OCI-LY7 (cell line): ENCODE measurements around the gene ELFN1. TPM values are rescaled to one million over a fixed set of nuclear protein-coding genes. Genes with fewer than 3 reads are reported as not detected.

Source experiments
- BruUV-seq: library from RNA; stranded (reverse); fragments of 400-500 nt; replicated peaks from 2 replicates; lab custom pipeline; 2021; lab: Mats Ljungman, UMichigan
- CTCF ChIA-PET: fragments of 300-600 bp; sonication (Branson Sonifier 250); formaldehyde crosslinking; loops from one replicate; lab custom pipeline; 2022; ENCODE audit warnings: antibody characterized with exemption; ENCODE audit not compliant: unreplicated experiment; lab: Charles Lee
- POLR2A ChIA-PET: fragments of 300-600 bp; sonication (Branson Sonifier 250); formaldehyde crosslinking; loops from one replicate; lab custom pipeline; 2022; ENCODE audit warnings: antibody characterized with exemption; lab: Charles Lee
- DNase-seq: peaks from one replicate; pipeline ENCODE4 v3.0.0-alpha.2; 2015; ENCODE audit warnings: low spot score
- H2AFZ ChIP-seq: fragments of 200-600 bp; sonication (generic), shearing (Covaris generic); 2 replicates; pipeline ENCODE4 v1.6.1; 2014; ENCODE audit warnings: mild to moderate bottlenecking, antibody characterized with exemption, low read length, moderate library complexity
- H3K27ac ChIP-seq: fragments of 200-600 bp; sonication (generic); 2 replicates; pipeline ENCODE4 v1.5.1; 2014; ENCODE audit warnings: mixed run types, low read depth, mild to moderate bottlenecking, moderate library complexity, low read length, inconsistent platforms; ENCODE audit not compliant: poor library complexity, severe bottlenecking
- H3K36me3 ChIP-seq: fragments of 200-600 bp; sonication (generic); 2 replicates; pipeline ENCODE4 v1.6.1; 2014; ENCODE audit warnings: mild to moderate bottlenecking, antibody characterized with exemption, low read length, moderate library complexity, mixed read lengths; ENCODE audit not compliant: insufficient read depth
- H3K4me1 ChIP-seq: fragments of 200-600 bp; sonication (generic); 2 replicates; pipeline ENCODE4 v1.5.1; 2014; ENCODE audit warnings: mild to moderate bottlenecking, low read length; ENCODE audit not compliant: insufficient read depth, poor library complexity, severe bottlenecking
- H3K4me2 ChIP-seq: fragments of 200-600 bp; sonication (generic); 2 replicates; pipeline ENCODE4 v1.6.1; 2014; ENCODE audit warnings: mild to moderate bottlenecking, low read length
- H3K4me3 ChIP-seq: fragments of 200-600 bp; sonication (generic); 2 replicates; pipeline ENCODE4 v1.5.1; 2014; ENCODE audit warnings: mild to moderate bottlenecking, low read depth, low read length; ENCODE audit not compliant: poor library complexity, severe bottlenecking
- H3K79me2 ChIP-seq: fragments of 200-600 bp; sonication (generic); 2 replicates; pipeline ENCODE4 v1.6.1; 2016; ENCODE audit warnings: low read depth, mild to moderate bottlenecking, low read length, moderate library complexity, mixed read lengths; ENCODE audit not compliant: insufficient read depth
- H3K9me2 ChIP-seq: fragments of 200-600 bp; sonication (generic); 2 replicates; pipeline ENCODE4 v1.6.1; 2016; ENCODE audit warnings: mild to moderate bottlenecking, low read length, mixed read lengths; ENCODE audit not compliant: insufficient read depth
- H3K9me3 ChIP-seq: fragments of 200-600 bp; sonication (generic); 2 replicates; pipeline ENCODE4 v1.6.1; 2014; ENCODE audit warnings: mild to moderate bottlenecking, mixed run types, low read length, mixed read lengths
- H4K20me1 ChIP-seq: fragments of 200-600 bp; sonication (generic); 2 replicates; pipeline ENCODE4 v1.6.1; 2014; ENCODE audit warnings: mild to moderate bottlenecking, antibody characterized with exemption, low read length, moderate library complexity, mixed read lengths; ENCODE audit not compliant: insufficient read depth
- EZH2phosphoT487 ChIP-seq: fragments of 200-600 bp; sonication (generic); IDR thresholded peaks from 2 replicates; pipeline ENCODE4 v1.6.1; 2018; ENCODE audit warnings: low read depth, borderline replicate concordance, mild to moderate bottlenecking, mixed run types, antibody characterized with exemption, low read length, moderate library complexity, mixed read lengths
- intact Hi-C: fragments of 100-400 bp; cut with micrococcal nuclease; formaldehyde crosslinking; loops from one replicate; pipeline ENCODE4 v1.10.0; 2022; ENCODE audit not compliant: unreplicated experiment
- total RNA-seq, 2 experiments: library from RNA; depleted of rRNA in 1 of 2; stranded (reverse); fragments of >200 nt in 1 of 2; shearing (Covaris generic) in 1 of 2; gene quantifications; 2 replicates each; pipeline ENCODE4 v1.2.3, GENCODE V29; 2014 to 2022
- TF ChIP-seq, protein P1 (sequence below): fragments of 200-600 bp; sonication (generic); conservative IDR thresholded peaks from 2 replicates; pipeline ENCODE4 v1.5.1; 2014; ENCODE audit warnings: mild to moderate bottlenecking, antibody characterized with exemption, low read length, moderate library complexity, mixed read lengths

Gene ELFN1
- total RNA-seq, 2 experiments from 2014 or later, result not detected

GRCh38 chr7:1752111-1752510, 82.0 kb downstream of the ELFN1 start:
- Histone ChIP-seq H3K27ac (peak overlapping the region; percentile 87), H3K9me2 (no peaks in the 10 kb centered on the region), H3K4me3 (peak overlapping the region; percentile 60), H2AFZ (no peak overlapping the region), H3K4me1 (peaks cover 61% of the 10 kb centered on the region), H4K20me1 (no peaks in the 10 kb centered on the region), H3K9me3 (no peaks in the 10 kb centered on the region), H3K79me2 (no peaks in the 10 kb centered on the region), H3K4me2 (peak overlapping the region; percentile 77), H3K36me3 (no peaks in the 10 kb centered on the region)
- no TSS peak for BruUV-seq
- TF ChIP-seq, protein P1, sequence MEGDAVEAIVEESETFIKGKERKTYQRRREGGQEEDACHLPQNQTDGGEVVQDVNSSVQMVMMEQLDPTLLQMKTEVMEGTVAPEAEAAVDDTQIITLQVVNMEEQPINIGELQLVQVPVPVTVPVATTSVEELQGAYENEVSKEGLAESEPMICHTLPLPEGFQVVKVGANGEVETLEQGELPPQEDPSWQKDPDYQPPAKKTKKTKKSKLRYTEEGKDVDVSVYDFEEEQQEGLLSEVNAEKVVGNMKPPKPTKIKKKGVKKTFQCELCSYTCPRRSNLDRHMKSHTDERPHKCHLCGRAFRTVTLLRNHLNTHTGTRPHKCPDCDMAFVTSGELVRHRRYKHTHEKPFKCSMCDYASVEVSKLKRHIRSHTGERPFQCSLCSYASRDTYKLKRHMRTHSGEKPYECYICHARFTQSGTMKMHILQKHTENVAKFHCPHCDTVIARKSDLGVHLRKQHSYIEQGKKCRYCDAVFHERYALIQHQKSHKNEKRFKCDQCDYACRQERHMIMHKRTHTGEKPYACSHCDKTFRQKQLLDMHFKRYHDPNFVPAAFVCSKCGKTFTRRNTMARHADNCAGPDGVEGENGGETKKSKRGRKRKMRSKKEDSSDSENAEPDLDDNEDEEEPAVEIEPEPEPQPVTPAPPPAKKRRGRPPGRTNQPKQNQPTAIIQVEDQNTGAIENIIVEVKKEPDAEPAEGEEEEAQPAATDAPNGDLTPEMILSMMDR, result no peak
- TF ChIP-seq EZH2phosphoT487, result no peak
- CTCF ChIA-PET, result no interaction called here
- intact Hi-C loops, result loop anchor here (2.0 to 10.0 kb wide), 2 partner anchors 245 to 653 kb away; partner anchors contain the start of gene CHST12
- POLR2A ChIA-PET, result interaction anchor here (0.6 kb wide), 1 partner anchor 68 kb away, joined by 3 read pairs; no protein-coding TSS in a partner anchor
- no peak for DNase-seq

GRCh38 chr7:1752771-1753563, 82.9 kb downstream of the ELFN1 start:
- Histone ChIP-seq H3K4me1 (peaks cover 68% of the 10 kb centered on the region), H3K79me2 (no peaks in the 10 kb centered on the region), H3K4me2 (peak overlapping the region; percentile 77), H3K36me3 (no peaks in the 10 kb centered on the region), H3K4me3 (peak overlapping the region; percentile 60), H4K20me1 (no peaks in the 10 kb centered on the region), H3K27ac (peak overlapping the region; percentile 87), H3K9me2 (no peaks in the 10 kb centered on the region), H3K9me3 (no peaks in the 10 kb centered on the region), H2AFZ (peak overlapping the region; percentile 84; the same call in 1 of the 2 replicates)
- intact Hi-C loops, result loop anchor here (2.0 to 10.0 kb wide), 2 partner anchors 246 to 652 kb away; partner anchors contain the start of gene CHST12
- no TSS peak for BruUV-seq
- ChIA-PET POLR2A (interaction anchor here (0.6 kb wide), 1 partner anchor 68 kb away, joined by 3 read pairs; no protein-coding TSS in a partner anchor), CTCF (no interaction called here)
- TF ChIP-seq, protein P1, result no peak
- TF ChIP-seq EZH2phosphoT487, result no peak
- peak; percentile 93 for DNase-seq

GRCh38 chr7:1753564-1753867, 83.4 kb downstream of the ELFN1 start:
- Histone ChIP-seq H3K4me3 (peak overlapping the region; percentile 60), H2AFZ (peak overlapping the region; percentile 84; the same call in 1 of the 2 replicates)
- intact Hi-C loops, result loop anchor here (2.0 to 10.0 kb wide), 2 partner anchors 247 to 651 kb away; partner anchors contain the start of gene CHST12

More at GRCh38 chr7:1753564-1753867, 83.4 kb downstream of the ELFN1 start:
- Histone ChIP-seq H3K9me3 (no peaks in the 10 kb centered on the region), H3K27ac (peak overlapping the region; percentile 87), H3K36me3 (no peaks in the 10 kb centered on the region), H3K4me1 (peaks cover 65% of the 10 kb centered on the region), H4K20me1 (no peaks in the 10 kb centered on the region), H3K79me2 (no peaks in the 10 kb centered on the region), H3K4me2 (peak overlapping the region; percentile 77), H3K9me2 (no peaks in the 10 kb centered on the region)
- no TSS peak for BruUV-seq
- CTCF ChIA-PET, result no interaction called here
- DNase-seq, result no peak
- POLR2A ChIA-PET, result interaction anchor here (0.7 kb wide), 2 partner anchors 16 to 78 kb away, joined by 3 to 5 read pairs; no protein-coding TSS in a partner anchor
- TF ChIP-seq, protein P1, result no peak
- TF ChIP-seq EZH2phosphoT487, result no peak
